Measurements from ENCODE around the gene OGFOD3. TPM values are rescaled to one million over a fixed set of nuclear protein-coding genes. Genes with fewer than 3 reads are reported as not detected.

The OGFOD3 gene
- total and polyA plus RNA-seq, 2 donors (not counting 3 experiments of a cell fraction or from before 2014, with no cell fraction given), result 31.7 to 34.8 TPM

GRCh38 chr17:82440991-82441627, 22.7 kb upstream of the OGFOD3 start:
- no peak overlapping the region for H3K4me2 ChIP-seq (ENCODE audit: insufficient read depth, low read length)
- no peak overlapping the region for H3K4me3 ChIP-seq (replicated peaks in 1 of 3; ENCODE audit: insufficient read depth in 1 of 3, low read depth in 1 of 3, low read length in 3 of 3)
- peaks cover 0 to 13% of the 10 kb centered on the region in 2 experiments for H3K36me3 ChIP-seq (ENCODE audit: control insufficient read depth in 2 of 2, extremely low read depth in 1 of 2, insufficient read depth in 2 of 2, low read length in 2 of 2)
- no peak overlapping the region for H3K9ac ChIP-seq (replicated peaks; ENCODE audit: extremely low read depth, insufficient read depth, low read length)
- dilution Hi-C loops (cut with MboI; ENCODE audit: extremely low pct_ligation_motif_present, low sequenced_read_pairs) (no loop called here), intact Hi-C loops (cut with micrococcal nuclease) (no loop called here)
- H4K20me1 ChIP-seq (replicated peaks; ENCODE audit: control insufficient read depth, extremely low read depth, insufficient read depth, low read length), result no peaks in the 10 kb centered on the region
- DNase-seq (ENCODE audit: low read depth, low spot score) (no peak), FAIRE-seq (no peak)
- H2AFZ ChIP-seq (ENCODE audit: low read depth, low read length), result no peak overlapping the region
- H3K79me2 ChIP-seq (ENCODE audit: control insufficient read depth, insufficient read depth, low read length), result no peaks in the 10 kb centered on the region
- H3K27ac ChIP-seq (ENCODE audit: insufficient read depth, low read depth, low read length), result no peak overlapping the region
- ChIA-PET CTCF (no interaction called here), POLR2A (no interaction called here)
- H3K27me3 ChIP-seq (ENCODE audit: control insufficient read depth in 2 of 2, insufficient read depth in 2 of 2, low read length in 2 of 2), result no peaks in the 10 kb centered on the region
- H3K9me3 ChIP-seq (replicated peaks; ENCODE audit: control insufficient read depth, insufficient read depth, low read length), result no peaks in the 10 kb centered on the region
- H3K4me1 ChIP-seq (ENCODE audit: control insufficient read depth, extremely low read depth, insufficient read depth, low read length), result no peaks in the 10 kb centered on the region
- TF ChIP-seq POLR2AphosphoS5 (IDR thresholded peaks at IDR 0.05; ENCODE audit: insufficient read depth, low read depth, low read length), result no peak
- no peak for TF ChIP-seq MYC (IDR thresholded peaks at IDR 0.05; ENCODE audit: low read depth, low read length)
- no peak for TF ChIP-seq CTCF (IDR thresholded peaks at IDR 0.05; ENCODE audit: extremely low read depth in 1 of 2, insufficient read depth in 1 of 2, low read depth in 1 of 2, low read length in 2 of 2)
- no peak for TF ChIP-seq FOS (IDR thresholded peaks at IDR 0.05; ENCODE audit: borderline replicate concordance, insufficient read depth, low read length)
- TF ChIP-seq EZH2 (IDR thresholded peaks at IDR 0.05; ENCODE audit: borderline replicate concordance, low read depth, low read length, severe bottlenecking), result no peak
- no peak for TF ChIP-seq JUN (IDR thresholded peaks at IDR 0.05; ENCODE audit: borderline replicate concordance, insufficient read depth, insufficient read length, low read depth)
- TF ChIP-seq GATA2 (IDR thresholded peaks at IDR 0.05; ENCODE audit: insufficient read depth, insufficient read length, low read depth, low read length), result no peak
- no peak for TF ChIP-seq POLR2A (IDR thresholded peaks at IDR 0.05; ENCODE audit: low read depth, low read length)
- TF ChIP-seq MAX (IDR thresholded peaks at IDR 0.05; ENCODE audit: insufficient read depth, insufficient read length), result no peak
- no TSS peak for BruUV-seq (replicated peaks)
- H3K9me1 ChIP-seq (replicated peaks; ENCODE audit: control insufficient read depth, extremely low read depth, insufficient read depth, low read length), result no peaks in the 10 kb centered on the region

All from endothelial cell of umbilical vein (primary cell).